DMS153 treated with DMSO at 0.1 percent for 48 hours (cell line): Measurements from ENCODE around the gene ATP2A3.

ENCODE experiments used
- DNase-seq: peaks from one replicate; lab custom pipeline; 2025; ENCODE audit not compliant: unreplicated experiment; lab: John Stamatoyannopoulos, UW

Gene ATP2A3

GRCh38 chr17:3929764-3930163 lies 34.5 kb downstream of the ATP2A3 start:
- no peak for DNase-seq

GRCh38 chr17:3929181-3929580 lies 35.1 kb downstream of the ATP2A3 start:
- no peak for DNase-seq

- no peak for DNase-seq
Observed at GRCh38 chr17:3928406-3928805, 35.8 kb downstream of the ATP2A3 start.

- no peak for DNase-seq
Observed at GRCh38 chr17:3927628-3928340, 36.5 kb downstream of the ATP2A3 start.

GRCh38 chr17:3926860-3927627 lies 37.2 kb downstream of the ATP2A3 start:
- no peak for DNase-seq

- DNase-seq: no peak
Observed at GRCh38 chr17:3925684-3926485, 38.4 kb downstream of the ATP2A3 start.

- DNase-seq: no peak
Observed at GRCh38 chr17:3924512-3925350, 39.5 kb downstream of the ATP2A3 start.

GRCh38 chr17:3923466-3924190 lies 40.6 kb downstream of the ATP2A3 start:
- no peak for DNase-seq

- DNase-seq: no peak
Observed at GRCh38 chr17:3922765-3923164, 41.5 kb downstream of the ATP2A3 start.

- no peak for DNase-seq
Observed at GRCh38 chr17:3921502-3922319, 42.5 kb downstream of the ATP2A3 start.

- DNase-seq: no peak
Observed at GRCh38 chr17:3921006-3921405, 43.2 kb downstream of the ATP2A3 start.

- DNase-seq: no peak
Observed at GRCh38 chr17:3919123-3919624, 45.1 kb downstream of the ATP2A3 start.

- no peak for DNase-seq
Observed at GRCh38 chr17:3918372-3919122, 45.7 kb downstream of the ATP2A3 start.

- DNase-seq: no peak
Observed at GRCh38 chr17:3917391-3917931, 46.8 kb downstream of the ATP2A3 start.

GRCh38 chr17:3916825-3917224 lies 47.4 kb downstream of the ATP2A3 start:
- DNase-seq: no peak

- DNase-seq: no peak
Observed at GRCh38 chr17:3915995-3916696, 48.1 kb downstream of the ATP2A3 start, which contains the start of gene P2RX1. Gene P2RX1, minus strand, starts transcription at chr17:3916465. Its CDS starts 240 bp downstream, at chr17:3916225.

GRCh38 chr17:3915581-3915994 lies 48.6 kb downstream of the ATP2A3 start:
- no peak for DNase-seq
